ENCODE measurements around the gene SMC4. TPM values are rescaled to one million over a fixed set of nuclear protein-coding genes. Genes with fewer than 3 reads are reported as not detected.

Gene SMC4
- total and polyA plus RNA-seq, 2 of the 8 experiments (the other 6 are each of a cell fraction or from before 2014, with no cell fraction given), result 26.6 to 118 TPM

DNA sequence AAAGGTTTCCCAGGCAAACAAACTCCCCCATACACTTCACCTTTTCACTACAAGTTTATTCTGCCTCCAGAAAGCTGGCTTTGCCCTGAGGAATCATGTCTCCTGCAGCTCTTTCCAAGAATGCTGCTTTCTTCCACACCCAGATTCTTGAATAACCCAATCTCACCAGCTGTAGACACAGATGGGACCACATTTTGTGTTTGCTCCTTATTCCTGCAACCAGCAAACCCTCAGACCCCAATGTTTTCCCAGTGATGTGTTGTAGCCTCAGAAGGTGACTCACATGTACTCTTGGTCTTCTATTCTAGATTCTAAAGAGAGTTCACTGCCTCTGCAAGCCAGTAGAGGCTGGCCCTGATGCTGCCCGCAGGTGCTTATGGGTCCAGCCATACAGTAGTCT is 73.8 kb downstream of the SMC4 start:
- CTCF ChIA-PET (ENCODE audit: partially characterized antibody), result interaction anchor here (1.2 to 2.5 kb wide), 4 partner anchors 8 to 23 kb away, joined by 4 to 8 read pairs (median 5); partner anchors contain the start of gene TRIM59
- no peak overlapping the region for H3K27ac ChIP-seq (ENCODE audit: low read depth, low read length)
- 50% methylated on average over 1 of the region's 1 CpG; no CpG with 5 or more reads in 1 of the 2 experiments for WGBS, 2 experiments (ENCODE audit: extremely low coverage in 1 of 2, insufficient coverage in 1 of 2, insufficient read length in 1 of 2, insufficient replicate concordance in 2 of 2, low coverage in 1 of 2, low lambda C conversion rate in 2 of 2, missing lambda C conversion rate in 1 of 2)

More for the DNA sequence above, 73.8 kb downstream of the SMC4 start:
- H2AFZ ChIP-seq (ENCODE audit: low read length), result no peak overlapping the region
- H3K23ac ChIP-seq (ENCODE audit: insufficient read length), result no peak overlapping the region
- H3K4me2 ChIP-seq (ENCODE audit: insufficient read depth in 1 of 2, low read depth in 2 of 2, low read length in 2 of 2), result no peak overlapping the region
- no peak overlapping the region for H3K56ac ChIP-seq (replicated peaks; ENCODE audit: insufficient read length, low read depth, low read length)
- no peak overlapping the region for H2BK12ac ChIP-seq (ENCODE audit: low read depth, low read length)
- H2BK20ac ChIP-seq (ENCODE audit: low read length), result no peak overlapping the region
- H2BK5ac ChIP-seq (ENCODE audit: low read depth, low read length), result no peak overlapping the region
- no peaks in the 10 kb centered on the region for H4K20me1 ChIP-seq (replicated peaks in 1 of 2; ENCODE audit: control insufficient read depth in 1 of 2, insufficient read depth in 2 of 2, low read length in 2 of 2)
- H3K9ac ChIP-seq (replicated peaks in 1 of 4; ENCODE audit: extremely low read depth in 1 of 4, low read depth in 3 of 4, low read length in 3 of 4), result no peak overlapping the region
- H4K5ac ChIP-seq (ENCODE audit: insufficient read length, low read depth, low read length), result no peak overlapping the region
- TF ChIP-seq, protein P1, sequence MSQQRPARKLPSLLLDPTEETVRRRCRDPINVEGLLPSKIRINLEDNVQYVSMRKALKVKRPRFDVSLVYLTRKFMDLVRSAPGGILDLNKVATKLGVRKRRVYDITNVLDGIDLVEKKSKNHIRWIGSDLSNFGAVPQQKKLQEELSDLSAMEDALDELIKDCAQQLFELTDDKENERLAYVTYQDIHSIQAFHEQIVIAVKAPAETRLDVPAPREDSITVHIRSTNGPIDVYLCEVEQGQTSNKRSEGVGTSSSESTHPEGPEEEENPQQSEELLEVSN (IDR thresholded peaks at IDR 0.05), result no peak
- no peak for TF ChIP-seq CREB1 (IDR thresholded peaks at IDR 0.05)
- no peak for TF ChIP-seq SRF (IDR thresholded peaks at IDR 0.05; ENCODE audit: low read depth, low read length)
- TF ChIP-seq POLR2AphosphoS5 (IDR thresholded peaks at IDR 0.05; ENCODE audit: low read depth, low read length), result no peak
- TF ChIP-seq JUND (IDR thresholded peaks at IDR 0.05; ENCODE audit: low read length), result no peak
- TF ChIP-seq, protein P2, sequence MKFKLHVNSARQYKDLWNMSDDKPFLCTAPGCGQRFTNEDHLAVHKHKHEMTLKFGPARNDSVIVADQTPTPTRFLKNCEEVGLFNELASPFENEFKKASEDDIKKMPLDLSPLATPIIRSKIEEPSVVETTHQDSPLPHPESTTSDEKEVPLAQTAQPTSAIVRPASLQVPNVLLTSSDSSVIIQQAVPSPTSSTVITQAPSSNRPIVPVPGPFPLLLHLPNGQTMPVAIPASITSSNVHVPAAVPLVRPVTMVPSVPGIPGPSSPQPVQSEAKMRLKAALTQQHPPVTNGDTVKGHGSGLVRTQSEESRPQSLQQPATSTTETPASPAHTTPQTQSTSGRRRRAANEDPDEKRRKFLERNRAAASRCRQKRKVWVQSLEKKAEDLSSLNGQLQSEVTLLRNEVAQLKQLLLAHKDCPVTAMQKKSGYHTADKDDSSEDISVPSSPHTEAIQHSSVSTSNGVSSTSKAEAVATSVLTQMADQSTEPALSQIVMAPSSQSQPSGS (IDR thresholded peaks at IDR 0.05; ENCODE audit: low read length), result no peak
- no peak overlapping the region for H3K18ac ChIP-seq (ENCODE audit: extremely low read depth, low read length)
- H2BK15ac ChIP-seq (ENCODE audit: low read length), result no peak overlapping the region
- no peak overlapping the region for H3K4ac ChIP-seq (replicated peaks; ENCODE audit: insufficient read length, low read depth, low read length)
- POLR2A ChIA-PET (ENCODE audit: partially characterized antibody), result interaction anchor here (0.9 kb wide), 1 partner anchor 19 kb away, joined by 3 read pairs; no protein-coding TSS in a partner anchor
- no peaks in the 10 kb centered on the region for H3K23me2 ChIP-seq (ENCODE audit: low read depth, low read length)
- peaks cover 19 to 21% of the 10 kb centered on the region in 2 experiments for H3K9me3 ChIP-seq (ENCODE audit: insufficient read depth in 2 of 2, low read depth in 1 of 2, low read length in 1 of 2)
- no peak overlapping the region for H4K91ac ChIP-seq (replicated peaks; ENCODE audit: insufficient read length, low read length)
- no peaks in the 10 kb centered on the region for H3K79me1 ChIP-seq (ENCODE audit: low read depth, low read length)
- FAIRE-seq, result no peak
- no peaks in the 10 kb centered on the region for H3K4me1 ChIP-seq (replicated peaks in 1 of 4; ENCODE audit: control insufficient read depth in 3 of 4, insufficient read depth in 4 of 4, low read length in 3 of 4)
- no peak overlapping the region for H4K8ac ChIP-seq (ENCODE audit: extremely low read depth, insufficient read depth, low read length)
- no peak for DNase-seq (ENCODE audit: low read depth in 1 of 2, low spot score in 2 of 2)
- no peaks in the 10 kb centered on the region for H3K79me2 ChIP-seq (ENCODE audit: control insufficient read depth in 1 of 2, insufficient read depth in 2 of 2, low read length in 2 of 2)
- no peaks in the 10 kb centered on the region for H3K27me3 ChIP-seq (replicated peaks in 1 of 4; ENCODE audit: control insufficient read depth in 3 of 4, extremely low read depth in 1 of 4, insufficient read depth in 3 of 4, low read length in 3 of 4)
- no peaks in the 10 kb centered on the region; a peak in 1 of 8 replicates for H3K36me3 ChIP-seq (ENCODE audit: control insufficient read depth in 2 of 4, insufficient read depth in 4 of 4, low read length in 3 of 4)
- H2AK5ac ChIP-seq (ENCODE audit: low read depth, low read length), result no peak overlapping the region
- H2BK120ac ChIP-seq (replicated peaks; ENCODE audit: low read depth, low read length), result no peak overlapping the region
- H3K14ac ChIP-seq (ENCODE audit: insufficient read length), result no peak overlapping the region
- no peak overlapping the region for H3K4me3 ChIP-seq (ENCODE audit: extremely low read depth in 1 of 4, insufficient read depth in 2 of 4, low read depth in 3 of 4, low read length in 4 of 4)
